GM19463 (cell line): ENCODE results near the gene CXXC1.
A peak's percentile ranks its signal among the peaks of the same experiment; 100 is the strongest.
"Not testable (repeated sequence)": the region's sequence is repeated elsewhere in the genome, so short reads cannot be mapped to it uniquely, and the experiment has no call there.

ENCODE experiments used
- ATAC-seq: cut with Tn5 transposase; IDR thresholded peaks from one replicate; pipeline ENCODE4 v1.9.1; 2021; ENCODE audit warnings: mild to moderate bottlenecking, moderate library complexity; ENCODE audit not compliant: unreplicated experiment

Gene CXXC1

GRCh38 chr18:50298443-50299284, 11.2 kb upstream of the CXXC1 start:
- ATAC-seq: no peak

- peak; percentile 100 for ATAC-seq
Measured at GRCh38 chr18:50297621-50298442, 10.3 kb upstream of the CXXC1 start.

- ATAC-seq: no peak
Measured at GRCh38 chr18:50293039-50293438, 5.5 kb upstream of the CXXC1 start.

- ATAC-seq: no peak
Measured at GRCh38 chr18:50289108-50289443, 1.6 kb upstream of the CXXC1 start.

GRCh38 chr18:50288348-50289107, 1.0 kb upstream of the CXXC1 start:
- not testable (repeated sequence) for ATAC-seq

- ATAC-seq: no peak
Measured at GRCh38 chr18:50287028-50287440, 458 bp downstream of the CXXC1 start.

GRCh38 chr18:50286391-50287027, 983 bp downstream of the CXXC1 start:
- ATAC-seq: no peak

GRCh38 chr18:50285631-50286321, 1.7 kb downstream of the CXXC1 start:
- no peak for ATAC-seq

- ATAC-seq: no peak
Measured at GRCh38 chr18:50285071-50285470, 2.4 kb downstream of the CXXC1 start.

GRCh38 chr18:50284255-50284885, 3.1 kb downstream of the CXXC1 start:
- ATAC-seq: no peak

- no peak for ATAC-seq
Measured at GRCh38 chr18:50283469-50284209, 3.9 kb downstream of the CXXC1 start.

GRCh38 chr18:50282521-50283335, 4.8 kb downstream of the CXXC1 start:
- ATAC-seq: no peak

GRCh38 chr18:50281972-50282520, 5.4 kb downstream of the CXXC1 start:
- no peak for ATAC-seq

GRCh38 chr18:50281295-50281971, 6.1 kb downstream of the CXXC1 start, which contains the start of gene MBD1:
Gene MBD1, minus strand, starts transcription at chr18:50281523. Its CDS starts 1,531 bp downstream, at chr18:50279992.
- ATAC-seq: peak; percentile 93

GRCh38 chr18:50280707-50281294, 6.7 kb downstream of the CXXC1 start:
- ATAC-seq: no peak

- ATAC-seq: no peak
Measured at GRCh38 chr18:50279752-50280151, 7.7 kb downstream of the CXXC1 start.

GRCh38 chr18:50277942-50278341, 9.6 kb downstream of the CXXC1 start:
- ATAC-seq: no peak
